HG02943 (cell line): ENCODE data around the gene AP2A2.

Source experiments
- ATAC-seq: cut with Tn5 transposase; IDR thresholded peaks from one replicate; pipeline ENCODE4 v1.9.1; 2021; ENCODE audit warnings: mild to moderate bottlenecking, low read depth, moderate library complexity; ENCODE audit not compliant: unreplicated experiment

Gene AP2A2

DNA sequence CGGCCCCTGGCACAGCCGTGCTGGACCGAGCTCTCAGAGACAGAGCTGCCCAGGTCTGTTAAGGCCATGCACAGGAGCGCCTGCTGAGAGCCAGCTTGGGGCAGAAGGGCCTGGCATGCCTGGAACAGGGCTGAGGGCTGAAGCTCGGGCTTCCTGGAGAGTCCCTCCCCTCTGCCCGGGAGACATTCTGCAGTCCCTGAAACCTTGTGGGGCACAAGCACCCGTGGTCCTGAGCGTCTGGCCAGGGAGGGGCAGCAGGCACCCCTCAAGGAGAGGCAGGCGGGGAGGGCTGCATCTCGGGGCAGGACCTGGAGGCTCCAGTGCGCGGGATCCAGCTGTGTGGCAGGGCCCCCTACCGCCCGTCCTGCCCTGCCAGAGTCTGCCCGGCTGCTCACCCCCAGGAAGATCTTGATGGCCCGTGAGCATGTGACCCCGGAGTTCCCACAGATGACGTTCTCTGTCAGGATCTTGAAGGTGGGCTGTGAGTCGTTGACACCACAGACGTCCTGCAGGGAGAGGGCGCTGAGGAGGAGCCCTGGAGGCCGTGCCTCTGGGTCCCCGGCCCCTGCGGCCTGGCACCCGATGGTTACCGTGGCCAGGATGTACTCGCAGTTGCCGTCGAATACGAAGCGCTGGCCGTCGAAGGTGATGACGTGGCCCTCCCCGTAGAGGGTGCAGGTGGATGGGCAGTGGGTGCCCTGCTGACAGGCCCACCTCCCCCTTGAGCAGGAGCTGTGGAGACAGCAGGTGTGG, 99.9 kb downstream of the AP2A2 start:
- no peak for ATAC-seq

DNA sequence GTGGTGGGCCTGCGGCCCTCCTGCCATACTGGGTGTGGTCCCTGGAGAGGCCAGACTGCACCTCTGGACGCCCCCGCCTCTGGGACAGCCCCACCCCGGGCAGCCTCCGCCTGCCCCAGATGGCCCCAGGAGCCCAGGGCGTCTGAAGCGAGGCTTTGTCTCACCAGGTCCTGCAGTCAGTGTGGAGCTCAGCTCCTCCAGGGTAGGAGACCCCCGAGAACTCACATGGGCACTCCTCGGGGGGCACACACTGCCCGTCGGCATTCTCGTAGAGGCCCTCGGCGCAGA, 100.4 kb downstream of the AP2A2 start:
- ATAC-seq, result no peak

DNA sequence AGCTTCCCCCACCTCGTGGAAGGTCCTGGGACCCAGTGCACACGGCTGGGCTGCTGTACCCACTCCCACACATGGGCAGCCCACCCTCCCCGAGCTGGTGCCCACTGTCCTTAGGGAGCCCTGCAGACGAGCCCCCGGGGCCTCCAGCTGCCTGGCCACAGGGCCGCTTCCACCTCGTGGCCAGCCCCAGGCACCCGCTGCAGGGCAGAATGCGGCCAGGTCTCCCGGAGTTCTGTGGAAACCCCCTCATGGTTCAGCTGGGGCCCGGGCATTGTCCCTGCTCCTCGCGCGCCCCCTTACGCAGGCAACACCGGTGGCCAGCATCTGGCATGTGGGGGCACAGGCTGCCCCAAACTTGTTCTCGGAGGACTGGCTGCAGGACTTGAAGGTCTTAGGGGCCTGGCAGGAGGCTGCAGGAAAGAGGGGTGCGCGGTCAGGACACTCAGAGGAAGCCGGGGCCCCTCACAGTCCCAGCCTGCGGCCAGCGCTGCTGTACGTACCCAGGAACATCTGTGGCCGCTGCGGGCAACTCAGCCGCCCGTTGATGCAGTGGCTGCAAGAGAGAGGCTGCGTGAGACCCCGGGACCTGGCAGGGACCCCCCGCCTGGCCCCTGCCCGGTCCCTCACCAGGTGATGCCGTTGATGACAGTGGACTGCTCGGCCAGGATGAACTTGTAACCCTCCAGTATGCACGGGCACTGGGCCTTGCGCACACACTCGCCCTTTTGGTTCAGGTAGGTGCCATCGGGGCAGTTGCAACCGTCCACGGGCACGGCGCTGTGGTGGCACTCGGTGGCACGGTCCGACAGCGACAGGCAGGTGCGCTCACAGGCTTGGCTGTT, 101.2 kb downstream of the AP2A2 start:
- no peak for ATAC-seq

DNA sequence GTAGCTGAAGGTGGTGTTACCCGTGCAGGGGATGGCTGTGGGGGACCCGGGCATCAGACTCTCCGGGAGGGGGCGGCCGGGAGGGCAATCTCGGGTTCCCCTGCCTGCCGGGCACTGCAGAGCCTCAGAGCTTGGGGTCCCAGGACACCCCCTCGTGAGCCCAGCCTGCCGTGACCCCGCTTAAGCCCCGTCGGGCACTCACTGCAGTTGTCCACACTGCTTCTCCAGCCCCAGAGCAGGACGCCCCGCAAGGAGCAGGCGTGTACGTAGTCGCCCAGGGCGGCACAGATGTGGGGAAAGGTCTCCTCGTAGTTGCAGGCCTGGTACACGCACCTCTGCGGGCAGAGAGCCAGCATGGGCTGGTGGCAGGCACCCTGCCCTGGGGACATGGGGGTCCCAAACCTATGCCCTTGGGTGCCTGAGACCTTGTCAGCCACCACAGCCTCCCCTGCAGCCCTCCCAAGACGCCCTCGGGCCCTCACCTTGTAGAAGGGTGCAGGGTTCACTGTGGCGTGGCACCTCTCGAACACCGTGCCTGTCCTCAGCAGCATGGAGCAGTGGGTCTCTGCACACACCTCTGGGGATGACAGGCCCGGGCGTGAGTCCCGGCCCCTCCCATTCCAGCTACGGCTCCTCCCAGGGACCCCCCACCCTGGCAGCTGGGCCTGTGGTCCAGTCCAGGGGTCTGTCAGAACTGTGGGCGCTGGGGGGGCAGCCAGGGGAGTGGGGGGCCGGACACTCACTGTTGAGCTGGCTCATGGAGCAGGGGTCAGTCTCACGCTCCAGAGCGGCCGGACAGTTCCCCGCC, 102.0 kb downstream of the AP2A2 start:
- no peak for ATAC-seq

DNA sequence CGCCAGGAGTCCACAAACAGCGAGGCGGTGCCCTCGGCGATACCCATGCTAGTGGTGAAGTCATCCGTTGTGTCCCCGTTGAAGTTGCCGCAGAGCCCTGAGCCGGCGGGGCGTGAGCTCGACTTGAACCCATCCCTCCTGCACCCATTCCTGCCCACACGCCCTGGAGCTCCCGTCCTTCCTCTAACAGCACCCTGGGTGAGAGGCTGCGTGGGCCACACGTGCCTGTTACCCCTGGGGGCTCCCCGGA, 102.5 kb downstream of the AP2A2 start:
- ATAC-seq, result no peak

DNA sequence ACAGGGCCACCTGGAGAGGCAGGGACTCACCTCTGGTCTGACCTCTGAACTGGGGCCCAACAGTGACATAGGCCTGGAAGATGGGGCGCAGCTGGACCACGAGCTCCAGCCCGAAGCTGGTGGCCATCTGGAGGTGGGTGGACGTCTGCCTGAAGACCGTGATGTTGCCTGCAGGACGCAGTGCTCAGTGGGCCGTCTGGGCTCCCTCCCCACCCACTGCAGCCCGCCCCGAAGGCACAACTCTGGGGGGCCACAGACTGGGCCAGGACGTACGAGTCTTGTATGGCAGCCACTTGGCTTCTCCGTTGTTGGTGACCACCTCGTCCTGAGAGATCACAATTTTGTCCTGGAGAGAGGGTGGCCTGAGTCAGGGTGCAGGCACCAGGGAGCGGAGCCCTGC, 102.9 kb downstream of the AP2A2 start:
- no peak for ATAC-seq

DNA sequence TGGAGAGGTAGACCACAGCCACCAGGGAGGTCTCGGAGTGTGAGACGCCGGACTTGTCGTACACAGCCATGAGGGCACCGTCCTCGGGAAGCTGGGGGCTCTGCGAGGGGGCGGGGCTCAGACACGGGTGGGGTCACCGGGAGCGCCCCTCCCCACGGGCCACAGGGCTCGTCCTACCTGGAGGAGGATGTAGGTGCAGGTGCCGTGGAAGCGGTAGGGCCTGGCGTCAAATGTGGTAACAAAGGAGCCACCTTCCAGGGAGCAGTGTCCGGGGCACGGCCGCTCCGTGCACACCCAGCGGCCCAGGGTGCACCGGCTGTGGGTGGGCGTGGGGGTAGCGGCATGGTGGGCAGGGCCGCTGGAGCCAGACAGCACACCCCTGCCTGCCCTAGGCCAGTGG, 103.4 kb downstream of the AP2A2 start:
- ATAC-seq, result no peak

DNA sequence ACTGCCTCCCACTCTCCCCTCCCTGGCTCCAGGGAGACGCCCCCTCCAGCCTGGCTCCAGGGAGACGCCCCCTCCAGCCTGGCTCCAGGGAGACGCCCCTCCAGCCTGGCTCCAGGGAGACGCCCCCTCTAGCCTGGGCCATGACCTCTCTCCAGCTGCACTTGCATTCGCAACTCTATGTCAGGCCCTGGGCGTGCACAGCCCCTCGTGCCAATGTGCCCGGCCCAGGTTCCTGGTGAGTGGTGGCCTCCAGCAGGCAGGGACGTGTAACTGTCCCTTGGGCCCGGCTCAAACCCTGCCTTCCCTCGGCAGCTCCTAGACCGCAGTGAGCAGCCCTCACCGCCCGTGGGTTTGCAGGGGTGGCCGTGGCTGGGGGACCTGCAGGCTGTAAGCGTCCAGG, 104.0 kb downstream of the AP2A2 start:
- ATAC-seq, result no peak

DNA sequence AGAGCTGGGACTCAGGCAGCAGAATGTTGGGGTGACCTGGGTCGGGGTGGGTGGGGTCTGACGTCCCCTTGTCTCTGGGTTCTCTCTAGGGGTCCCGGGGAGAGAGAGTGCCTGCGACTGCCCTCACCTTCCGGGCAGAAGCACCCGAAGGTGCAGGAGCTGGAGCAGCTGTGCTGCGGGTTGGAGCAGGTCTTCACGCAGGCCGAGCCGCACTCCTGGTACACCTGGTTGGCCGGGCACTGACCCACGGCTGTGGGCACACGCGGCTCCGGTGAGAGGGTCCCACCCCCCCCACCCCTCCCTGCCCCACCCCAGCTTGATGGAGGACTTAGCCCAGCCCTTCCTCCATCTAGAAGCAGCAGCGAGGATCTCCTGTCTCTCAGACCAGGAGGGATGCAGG, 104.4 kb downstream of the AP2A2 start:
- ATAC-seq, result no peak

DNA sequence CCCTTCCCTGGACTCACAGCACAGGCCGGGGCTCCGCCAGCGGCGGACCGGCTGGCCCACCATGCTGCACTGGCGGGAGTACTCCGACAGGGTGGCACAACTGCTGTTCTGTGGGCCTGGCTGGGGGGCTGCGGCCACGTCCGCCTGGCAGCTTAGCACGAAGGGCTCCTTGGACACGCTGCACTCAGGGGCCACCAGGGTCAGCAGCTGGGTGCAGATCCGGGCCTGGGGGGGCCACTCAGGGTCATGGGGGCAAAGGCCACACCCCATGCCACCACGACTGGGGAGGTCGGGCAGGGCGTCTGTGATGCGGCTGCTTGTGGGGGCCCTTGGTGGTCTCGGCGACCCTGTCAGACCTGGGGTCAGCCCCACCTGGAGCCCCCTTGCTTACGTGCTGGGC, 104.9 kb downstream of the AP2A2 start:
- ATAC-seq, result no peak

DNA sequence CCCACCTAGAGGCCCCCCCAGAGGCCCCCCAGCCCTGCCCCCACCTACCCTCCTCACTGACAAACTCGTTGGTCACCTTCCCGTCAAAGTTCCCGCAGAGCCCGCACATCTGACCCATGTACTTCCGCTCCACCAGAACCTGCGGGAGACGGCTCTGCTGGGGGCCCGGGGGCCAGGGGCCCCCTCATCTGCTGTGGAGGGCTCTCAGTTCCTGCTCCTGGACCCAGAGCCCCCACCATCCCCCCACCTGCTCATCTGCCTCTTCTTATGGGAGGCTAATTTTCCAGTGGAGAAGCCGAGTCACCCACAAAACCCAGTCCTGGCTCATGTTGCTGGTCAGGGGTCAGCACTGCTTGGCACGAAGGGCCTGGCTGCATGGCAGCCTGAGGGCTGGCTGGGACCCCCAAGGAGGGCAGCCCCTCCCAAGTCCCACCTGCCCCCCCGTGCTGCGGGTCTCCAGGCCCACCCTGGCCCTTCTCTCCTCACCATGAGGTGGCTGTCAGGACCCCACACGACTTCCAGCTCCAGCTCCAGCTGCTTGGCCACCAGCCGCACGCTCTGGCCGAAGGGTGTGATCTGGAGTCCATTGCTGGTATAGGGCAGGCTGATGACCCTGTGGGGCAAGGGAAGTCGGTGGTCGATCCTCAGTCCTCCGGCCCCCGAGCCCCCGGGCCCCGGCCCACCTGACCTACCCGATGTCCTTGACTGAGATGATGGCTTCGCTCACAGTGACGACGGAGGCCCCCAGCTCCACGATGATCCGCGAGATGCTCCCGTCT, 105.6 kb downstream of the AP2A2 start:
- ATAC-seq, result no peak

DNA sequence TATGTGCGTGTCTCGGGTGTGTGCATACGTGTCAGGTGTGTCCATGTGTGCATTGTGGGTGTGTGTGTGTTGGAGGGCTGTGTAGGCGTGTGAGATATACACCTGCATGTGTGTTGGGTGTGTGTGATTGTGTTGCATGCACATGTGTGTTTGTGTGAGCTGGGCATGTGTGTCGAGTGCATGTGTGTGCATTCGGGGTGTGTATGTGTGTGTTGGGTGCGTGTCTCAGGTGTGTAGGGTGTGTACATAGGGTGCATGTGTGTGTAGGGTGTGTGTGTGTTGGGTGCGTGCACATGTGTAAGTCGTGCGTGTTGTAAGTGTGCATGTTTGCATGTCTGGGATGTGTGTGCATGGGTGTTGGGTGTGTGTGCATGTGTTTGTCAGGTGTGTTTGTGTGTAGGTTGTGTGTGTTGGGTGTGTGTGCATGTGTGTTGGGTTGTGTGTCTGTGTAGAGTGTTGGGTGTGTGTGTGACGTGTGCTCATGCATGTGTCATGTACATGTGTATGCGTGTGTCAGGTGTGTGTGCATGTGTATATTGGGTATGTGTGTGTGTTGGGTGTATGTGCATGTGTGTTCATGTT, 106.7 kb downstream of the AP2A2 start:
- ATAC-seq, result no peak

DNA sequence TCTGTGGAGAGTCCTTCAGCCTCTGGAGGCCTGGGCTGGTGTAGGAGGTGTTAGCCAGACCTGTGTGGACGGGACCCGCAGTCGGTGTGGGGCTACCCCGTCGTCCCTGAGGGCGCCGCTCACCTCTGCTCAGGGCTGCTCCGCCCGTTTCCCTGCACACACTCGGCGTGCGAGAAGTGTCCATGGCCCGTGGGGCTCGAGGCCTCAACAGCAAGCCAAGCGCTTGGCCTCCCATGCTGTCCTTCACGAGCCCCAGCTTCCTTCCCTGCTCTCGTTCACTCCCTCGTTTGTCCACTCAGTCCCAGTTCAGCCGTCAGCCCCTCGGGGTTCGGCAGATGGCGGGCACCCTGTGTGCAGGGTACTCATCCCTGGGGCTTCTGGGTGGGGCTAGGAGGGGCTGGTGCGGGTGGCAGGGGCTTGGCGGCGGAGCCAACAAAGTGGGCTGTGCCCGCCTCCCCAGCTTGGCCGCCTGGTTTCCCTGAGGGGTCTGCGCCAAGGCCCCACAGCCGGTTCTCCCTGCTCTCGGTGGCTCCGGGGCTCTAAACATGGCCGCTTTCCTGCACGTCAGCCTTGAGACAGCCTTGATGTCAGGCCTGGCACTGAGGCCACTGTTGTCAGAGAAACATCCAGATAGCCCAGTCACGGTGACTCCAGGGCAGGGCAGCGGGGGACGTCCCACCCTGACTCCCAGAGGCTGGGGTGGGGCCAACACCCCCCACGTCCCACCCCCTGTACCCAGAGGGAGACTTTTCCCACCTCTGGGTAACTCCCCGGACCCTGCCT, 107.5 kb downstream of the AP2A2 start:
- ATAC-seq, result no peak

DNA sequence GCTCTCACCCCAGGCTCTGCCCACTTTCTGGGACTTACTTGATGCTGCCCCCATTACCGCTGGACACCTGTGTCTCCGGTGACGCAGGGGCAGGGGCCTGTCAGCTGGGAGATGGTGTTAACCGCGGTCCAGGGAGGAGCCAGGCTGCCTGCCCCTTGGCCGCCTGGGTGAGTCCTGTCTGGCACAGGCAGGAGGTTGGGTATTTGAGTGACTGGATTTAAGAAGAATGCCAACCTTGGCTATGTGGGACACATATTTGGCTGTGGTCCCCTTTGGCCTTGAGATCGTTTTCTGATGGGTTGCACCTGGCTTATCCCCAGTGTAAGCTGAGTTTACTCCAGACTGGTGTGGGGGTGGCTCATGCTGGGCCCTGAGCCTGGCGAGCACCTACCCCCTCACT, 108.3 kb downstream of the AP2A2 start:
- ATAC-seq, result no peak

DNA sequence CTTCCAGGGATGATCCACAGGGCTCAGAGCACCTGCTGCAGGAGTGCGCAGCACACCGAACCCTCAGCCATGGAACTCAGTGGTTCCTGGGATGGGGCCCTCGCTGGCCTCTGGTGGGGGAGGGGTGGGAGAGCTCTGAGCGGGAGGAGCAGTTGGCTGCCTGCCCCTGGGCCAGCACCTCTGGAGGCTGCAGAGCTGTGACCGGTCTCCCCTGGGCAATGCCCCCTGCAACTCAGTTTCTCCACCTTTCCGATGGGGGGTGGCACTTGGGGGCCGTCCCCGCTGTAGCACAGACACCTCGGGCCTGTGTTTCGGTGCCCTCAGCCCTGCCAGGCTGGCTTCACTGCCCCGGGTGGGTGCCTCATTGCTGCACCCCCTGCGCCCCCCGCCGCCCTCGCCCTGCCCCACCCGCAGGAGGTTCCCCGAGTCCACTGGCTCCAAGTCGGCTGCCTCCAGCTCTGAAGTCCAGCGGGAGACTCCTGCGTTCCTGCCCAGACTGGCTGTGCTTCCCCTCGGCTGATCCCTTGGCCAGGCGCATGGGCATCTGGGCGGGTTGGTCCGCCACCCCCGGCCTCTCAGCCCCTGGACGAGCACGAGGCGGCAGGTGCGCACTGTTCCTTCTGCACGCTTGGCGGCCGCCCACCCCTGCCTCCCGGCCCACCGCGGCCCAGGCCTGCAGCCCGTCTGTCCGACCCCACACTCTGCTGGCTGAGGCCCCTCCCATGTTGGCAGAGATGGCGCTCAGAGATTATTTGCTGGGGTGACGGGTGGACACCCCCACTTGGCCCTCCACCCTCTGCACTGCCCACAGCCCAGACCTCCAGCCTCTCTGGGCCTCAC, 109.0 kb downstream of the AP2A2 start:
- no peak for ATAC-seq

DNA sequence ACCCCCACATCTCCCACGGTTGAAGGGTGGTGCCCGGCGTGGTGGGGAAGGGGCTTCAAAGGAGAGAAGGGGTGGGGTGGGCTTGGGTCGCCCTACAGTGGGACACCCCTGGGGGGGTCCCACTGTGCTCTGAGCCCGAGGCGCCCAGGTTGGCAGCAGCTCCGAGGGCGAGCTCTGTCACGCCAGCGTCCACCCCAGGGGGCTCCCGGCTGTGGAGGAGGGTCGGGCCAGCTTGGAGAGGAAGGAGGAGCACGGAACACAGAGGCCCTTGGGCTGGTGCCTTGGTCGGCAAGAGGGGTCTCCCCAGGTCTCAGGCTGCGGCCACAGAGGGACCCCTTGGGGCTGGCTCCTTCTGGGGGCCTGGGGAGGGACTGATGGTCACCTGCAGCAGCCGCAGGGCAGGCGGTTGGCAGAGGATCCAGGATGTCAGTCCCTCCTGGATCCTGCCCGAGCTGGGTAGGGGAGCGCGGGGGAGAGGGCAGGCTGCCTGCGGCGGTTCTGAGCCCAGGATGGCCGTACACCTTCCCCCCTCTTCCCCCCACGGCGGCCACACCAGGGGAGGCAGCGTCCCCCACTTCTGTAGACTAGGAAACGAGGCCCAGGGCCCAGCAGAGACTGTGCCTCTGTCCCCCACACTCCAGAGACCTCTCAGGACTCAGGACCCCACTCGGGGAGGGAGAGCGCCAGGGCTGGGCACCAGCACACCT, 110.1 kb downstream of the AP2A2 start:
- no peak for ATAC-seq

DNA sequence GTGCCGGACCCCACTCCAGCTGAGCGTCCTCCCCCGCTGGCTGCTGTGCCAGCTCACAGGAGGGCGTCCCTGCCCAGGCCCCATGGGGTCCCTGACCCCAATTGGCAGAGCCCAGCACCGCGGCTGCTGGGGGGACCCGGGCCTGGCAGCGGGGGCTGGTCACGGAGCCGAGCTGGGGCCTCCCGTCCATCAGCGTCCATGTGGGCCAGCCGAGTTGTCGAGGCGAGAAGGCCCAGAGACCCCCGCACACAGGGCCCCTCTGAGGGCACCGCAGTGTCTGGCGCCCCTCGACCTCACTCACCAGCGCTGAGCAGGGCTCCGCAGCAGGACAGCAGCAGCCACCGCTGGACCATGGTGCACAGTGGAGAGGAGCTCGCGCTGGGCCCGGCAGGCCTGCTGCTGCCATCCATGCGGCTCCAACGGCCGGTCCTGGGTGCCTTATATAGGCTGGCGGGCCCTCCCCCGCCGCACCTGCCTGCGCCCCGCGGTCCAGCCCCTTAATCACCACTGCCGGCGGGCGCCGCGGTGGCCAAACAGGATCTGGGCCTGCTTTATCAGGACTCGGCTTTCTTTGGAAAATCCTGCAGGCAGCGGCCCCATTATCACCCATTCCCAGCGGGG, 110.7 kb downstream of the AP2A2 start, which contains the start of gene MUC6:
Gene MUC6 (minus strand): TSS at position 416 of the 621 bp plus-strand sequence. CDS start 63 bp downstream, at position 353.
- no peak for ATAC-seq

DNA sequence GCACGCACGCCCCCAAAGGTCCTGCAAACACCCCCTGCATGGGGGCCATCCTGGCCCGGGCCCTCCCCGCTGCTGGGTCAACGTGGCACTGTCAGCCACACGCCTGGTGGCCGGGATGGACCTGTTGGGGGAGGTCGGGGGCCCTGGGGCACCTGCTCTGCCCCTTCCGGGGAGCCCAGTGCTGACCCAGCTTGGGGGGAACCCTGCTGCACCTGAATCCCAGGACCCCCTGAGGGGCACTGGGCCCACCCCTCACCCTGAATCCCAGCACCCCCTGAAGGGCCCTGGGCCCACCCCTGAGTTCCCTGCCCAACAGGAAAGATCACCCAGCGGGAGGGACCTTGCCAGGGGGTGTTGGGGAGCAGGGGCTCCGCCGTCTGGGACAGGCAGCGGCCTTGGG, 111.3 kb downstream of the AP2A2 start:
- no peak for ATAC-seq
